ENCODE measurements around the gene MT1G. TPM values are rescaled to one million over a fixed set of nuclear protein-coding genes. Genes with fewer than 3 reads are reported as not detected.

The MT1G gene
- total RNA-seq, 2 donors from 2014 or later: 3.6 to 5.1 TPM

DNA sequence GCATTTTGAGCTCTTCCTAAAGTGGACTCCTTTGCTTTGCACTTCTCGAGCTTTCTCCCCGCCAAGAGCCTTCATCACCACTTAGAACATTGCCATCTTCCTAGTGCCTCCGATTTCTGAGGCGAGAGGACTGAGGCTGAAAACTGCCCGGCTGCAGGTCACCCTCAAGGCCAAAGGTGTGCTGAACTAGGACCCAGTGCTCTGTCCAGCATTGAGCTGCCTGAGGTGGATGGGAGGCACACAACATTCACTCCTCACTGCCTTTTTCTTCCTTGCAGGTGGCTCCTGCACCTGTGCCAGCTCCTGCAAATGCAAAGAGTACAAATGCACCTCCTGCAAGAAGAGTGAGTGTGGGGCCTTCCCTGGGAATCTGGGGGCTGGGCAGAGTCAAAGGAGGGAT, 24.0 kb downstream of the MT1G start:
- ATAC-seq (no peak), DNase-seq (no peak)
- intact Hi-C loops (cut with DNase I): no loop called here

DNA sequence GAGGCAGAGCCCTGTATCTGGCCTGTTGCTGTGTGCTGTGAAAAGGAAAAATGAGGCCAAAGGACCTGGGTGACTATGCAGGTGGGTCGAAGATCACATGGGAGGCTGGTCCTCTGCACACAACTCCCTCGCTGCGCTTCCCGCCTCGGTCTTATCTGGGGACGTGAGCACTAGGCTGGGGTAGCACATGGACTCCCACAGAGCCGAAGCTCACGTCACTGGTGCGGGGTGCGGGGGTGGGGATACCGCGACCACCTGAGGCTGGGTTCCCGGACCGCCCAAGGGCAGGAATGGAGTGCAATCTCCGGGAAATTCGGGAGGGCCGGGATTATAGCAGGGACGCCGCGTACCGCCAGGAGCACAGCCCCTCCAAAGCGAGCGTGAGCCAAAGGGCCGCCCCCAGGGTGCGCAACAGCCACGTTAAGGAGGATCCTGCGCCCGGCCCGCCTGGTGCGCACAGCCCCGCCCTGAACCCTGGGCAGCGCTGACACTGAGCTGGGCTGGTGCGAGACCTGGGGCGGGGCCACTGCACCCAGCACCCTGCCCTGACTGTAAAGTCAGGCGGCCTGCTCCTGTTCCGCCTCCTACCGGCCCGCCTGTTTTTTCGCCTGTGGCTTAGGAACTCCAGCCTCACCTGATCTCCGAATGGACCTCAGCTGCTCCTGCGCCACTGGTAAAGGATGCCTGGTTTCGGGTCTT, 24.6 kb downstream of the MT1G start:
- DNase-seq (peak; percentile 87), ATAC-seq (peak; percentile 93 to 97)
- intact Hi-C loops (cut with DNase I): no loop called here

DNA sequence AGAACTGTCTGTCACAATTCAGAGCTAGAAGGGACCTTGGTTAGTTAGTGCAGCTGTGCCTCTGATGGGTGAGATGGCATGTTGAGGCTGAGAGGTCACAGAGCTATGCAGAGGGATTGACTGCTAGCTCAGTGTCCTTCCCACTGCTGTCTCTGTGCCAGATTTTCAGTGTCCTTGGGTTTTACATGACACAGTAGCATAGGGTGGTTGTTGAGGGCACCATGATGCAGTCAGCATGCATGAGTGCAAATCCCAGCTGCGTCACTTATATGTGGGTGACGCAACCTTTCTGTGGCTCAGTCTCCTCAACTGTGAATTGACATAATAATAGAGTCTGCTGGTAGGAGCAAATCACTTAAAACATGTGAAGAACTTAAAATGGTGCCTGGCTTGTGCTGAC, 26.7 kb downstream of the MT1G start:
- intact Hi-C loops (cut with DNase I): no loop called here
- ATAC-seq (no peak), DNase-seq (no peak)

DNA sequence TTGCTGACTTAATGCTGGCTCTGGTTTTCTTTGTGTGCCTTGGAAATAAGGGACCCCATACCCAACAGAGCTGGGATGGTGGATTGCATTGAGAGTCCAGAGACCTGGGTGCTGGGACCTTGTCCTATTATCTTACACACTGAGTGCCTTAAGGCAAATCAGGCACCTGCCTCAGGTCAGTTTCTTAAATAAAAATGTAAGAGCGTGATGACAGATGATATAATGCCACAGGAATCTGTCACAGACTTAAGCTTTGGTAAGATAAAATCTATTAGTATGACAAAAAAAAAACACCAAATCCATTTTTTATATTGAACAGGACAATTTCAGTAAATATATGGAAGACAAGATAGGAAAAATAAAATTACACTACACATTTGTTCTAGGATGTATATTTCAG, 27.8 kb downstream of the MT1G start:
- DNase-seq: no peak
- no peak for ATAC-seq
- intact Hi-C loops (cut with DNase I): no loop called here

DNA sequence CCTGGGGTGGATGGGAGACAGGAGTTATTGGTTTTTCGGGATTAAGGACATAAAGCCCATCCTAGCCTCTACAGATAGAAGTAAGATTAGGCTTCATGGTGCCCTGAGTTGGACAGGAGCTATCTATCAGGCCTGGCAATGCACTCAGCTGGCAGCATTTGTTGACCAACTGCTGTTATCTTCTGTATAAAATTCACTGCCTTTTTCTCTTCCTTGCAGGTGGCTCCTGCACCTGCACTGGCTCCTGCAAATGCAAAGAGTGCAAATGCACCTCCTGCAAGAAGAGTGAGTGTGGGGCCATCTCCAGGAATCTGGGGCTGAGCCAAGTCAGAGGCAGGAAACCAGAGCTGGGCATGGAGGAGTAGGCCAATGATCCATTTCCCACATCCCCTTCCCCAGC, 28.8 kb downstream of the MT1G start:
- ATAC-seq (no peak), DNase-seq (no peak)
- intact Hi-C loops (cut with DNase I): loop anchor here in 1 of 2 donors (2.0 kb wide), 1 partner anchor 18 kb away; the partner anchor contains the start of gene MT1F

DNA sequence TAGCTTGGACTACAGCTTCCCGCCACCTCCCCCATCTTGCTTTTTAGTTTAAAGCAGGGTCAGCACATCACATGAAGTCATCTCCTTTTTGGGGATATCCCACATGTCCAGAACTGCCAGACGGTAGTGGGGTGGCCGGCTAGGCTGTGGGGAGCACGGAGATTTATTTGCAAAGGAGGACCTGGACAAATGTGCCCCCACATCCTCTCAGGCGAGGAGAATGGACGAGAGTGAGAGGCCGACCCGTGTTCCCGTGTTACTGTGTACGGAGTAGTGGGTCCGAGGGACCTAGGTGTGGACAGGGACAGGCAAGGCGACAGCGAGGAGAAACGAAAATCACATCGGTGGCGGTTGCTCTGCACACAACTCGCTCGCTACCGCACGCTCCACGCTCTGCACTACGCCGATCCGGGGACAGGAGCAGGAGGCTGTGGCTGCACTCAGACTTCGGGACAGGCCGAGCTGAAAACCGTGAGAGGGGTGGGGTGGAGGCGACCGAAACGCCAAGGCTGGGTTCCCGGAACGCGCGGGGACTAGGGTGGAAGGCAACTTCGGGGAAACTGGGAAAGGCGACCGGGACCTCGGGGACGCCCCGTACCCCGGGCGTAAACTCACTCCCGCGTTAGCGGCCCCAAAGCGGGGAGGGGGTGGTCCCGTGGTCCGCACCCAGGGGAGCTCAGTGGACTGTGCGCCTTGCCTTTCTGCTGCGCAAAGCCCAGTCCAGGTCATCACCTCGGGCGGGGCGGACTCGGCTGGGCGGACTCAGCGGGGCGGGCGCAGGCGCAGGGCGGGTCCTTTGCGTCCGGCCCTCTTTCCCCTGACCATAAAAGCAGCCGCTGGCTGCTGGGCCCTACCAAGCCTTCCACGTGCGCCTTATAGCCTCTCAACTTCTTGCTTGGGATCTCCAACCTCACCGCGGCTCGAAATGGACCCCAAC, 29.8 kb downstream of the MT1G start, which contains the start of gene MT1A:
TSS of gene MT1A (plus strand) at position 853 of the 937 bp plus-strand sequence. CDS start at position 926, 73 bp downstream.
- intact Hi-C loops (cut with DNase I): loop anchor here in 1 of 2 donors (2.0 kb wide), 1 partner anchor 19 kb away; the partner anchor contains the start of gene MT1F
- DNase-seq (peak; percentile 89), ATAC-seq (peak; percentile 89 to 90)

DNA sequence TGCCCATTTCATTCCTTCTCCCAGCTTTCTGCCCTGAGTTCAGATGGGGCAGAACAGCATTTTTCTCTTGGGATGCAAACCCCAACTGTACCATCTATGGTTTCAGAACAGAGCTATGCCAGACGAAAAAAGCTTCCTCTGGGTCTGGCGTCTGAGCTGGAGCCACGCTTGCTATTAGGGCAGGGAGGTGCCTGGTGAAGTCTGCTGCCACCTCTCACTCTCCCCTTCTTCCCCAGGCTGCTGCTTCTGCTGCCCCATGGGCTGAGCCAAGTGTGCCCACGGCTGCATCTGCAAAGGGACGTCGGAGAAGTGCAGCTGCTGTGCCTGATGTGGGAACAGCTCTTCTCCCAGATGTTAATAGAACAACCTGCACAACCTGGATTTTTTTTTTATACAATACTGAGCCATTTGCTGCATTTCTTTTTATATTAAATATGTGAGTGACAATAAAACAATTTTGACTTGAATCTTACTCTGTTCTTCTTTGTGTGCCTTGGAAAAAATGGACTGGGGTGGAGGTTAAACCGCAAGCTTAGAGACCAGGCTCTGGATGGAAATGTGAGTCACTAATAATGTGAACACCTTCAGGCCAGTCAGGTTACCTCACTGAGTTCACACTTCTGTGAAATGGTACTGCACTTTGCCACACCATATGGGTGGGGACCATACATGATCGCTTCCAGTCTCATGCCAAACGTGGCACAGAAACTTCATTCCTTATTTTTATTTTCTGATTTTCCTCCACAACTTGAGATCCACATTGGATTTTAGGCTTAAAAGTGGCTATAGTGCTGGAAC, 31.1 kb downstream of the MT1G start:
- intact Hi-C loops (cut with DNase I): no loop called here
- ATAC-seq: no peak
- DNase-seq: no peak

DNA sequence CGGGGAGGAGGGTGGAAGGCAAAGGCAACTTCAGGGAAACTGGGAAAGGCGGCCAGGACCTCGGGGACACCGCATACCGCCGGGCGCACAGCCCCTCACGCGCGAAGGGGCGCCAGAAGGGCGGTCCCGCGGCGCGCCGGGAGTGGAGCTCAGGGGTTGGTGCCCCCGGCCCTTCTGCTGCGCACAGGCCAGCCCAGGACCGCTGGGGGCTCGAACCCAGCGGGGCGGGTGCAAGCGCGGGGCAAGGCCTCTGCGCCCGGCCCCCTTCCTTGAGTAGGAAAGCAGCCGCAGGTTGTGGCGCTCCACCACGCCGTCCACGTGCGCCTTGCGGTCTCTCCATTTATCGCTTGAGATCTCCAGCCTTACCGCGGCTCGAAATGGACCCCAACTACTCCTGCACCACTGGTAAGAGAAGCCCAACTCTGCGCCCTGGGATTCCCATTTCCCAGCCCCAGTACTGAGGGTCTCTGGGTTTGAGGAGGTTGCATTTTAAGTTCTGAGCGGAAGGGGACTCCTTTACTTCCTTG, 32.4 kb downstream of the MT1G start:
- no peak for ATAC-seq
- DNase-seq: no peak
- intact Hi-C loops (cut with DNase I): no loop called here

DNA sequence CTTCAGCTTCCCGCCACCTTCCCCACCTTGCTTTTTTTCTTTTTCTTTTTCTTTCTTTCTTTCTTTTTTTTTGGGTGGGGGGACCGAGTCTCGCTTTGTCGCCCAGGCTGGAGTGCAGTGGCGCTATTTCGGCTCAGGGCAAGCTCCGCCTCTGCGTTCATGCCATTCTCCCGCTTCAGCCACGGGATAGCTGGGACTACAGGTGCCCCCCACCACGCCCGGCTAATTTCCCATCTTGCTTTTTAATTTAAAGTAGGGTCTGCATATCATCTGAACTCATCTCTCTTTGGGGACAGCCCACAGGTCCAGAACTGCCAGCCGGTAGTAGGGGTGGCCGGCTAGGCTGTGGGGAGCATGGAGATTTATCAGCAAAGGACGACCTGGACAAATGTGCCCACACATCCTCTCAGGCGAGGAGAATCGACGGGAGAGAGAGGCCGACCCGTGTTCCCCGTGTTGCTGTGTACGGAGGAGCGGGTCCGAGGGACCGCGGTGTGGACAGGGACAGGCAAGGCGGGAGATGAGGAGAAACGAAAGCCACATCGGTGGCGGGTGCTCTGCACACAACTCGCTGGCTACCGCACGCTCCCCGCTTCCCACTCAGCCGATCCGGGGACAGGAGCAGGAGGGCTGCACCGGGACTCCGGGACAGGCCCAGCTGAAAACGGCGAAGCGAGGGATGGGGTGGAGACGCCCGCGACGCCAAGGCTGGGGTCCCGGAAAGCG, 33.0 kb downstream of the MT1G start:
- DNase-seq (no peak), ATAC-seq (no peak)
- intact Hi-C loops (cut with DNase I): no loop called here

DNA sequence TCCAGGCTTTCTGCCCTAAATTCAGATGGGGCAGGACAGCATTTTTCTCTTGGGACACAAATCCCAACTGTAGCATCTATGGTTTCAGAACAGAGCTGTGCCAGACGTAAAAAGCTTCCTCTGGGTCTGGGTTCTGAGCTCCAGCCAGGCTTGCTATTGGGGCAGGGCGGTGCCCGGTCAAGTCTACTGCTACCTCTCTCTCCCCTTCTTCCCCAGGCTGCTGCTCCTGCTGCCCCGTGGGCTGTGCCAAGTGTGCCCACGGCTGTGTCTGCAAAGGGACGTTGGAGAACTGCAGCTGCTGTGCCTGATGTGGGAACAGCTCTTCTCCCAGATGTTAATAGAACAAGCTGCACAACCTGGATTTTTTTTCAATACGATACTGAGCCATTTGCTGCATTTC, 34.3 kb downstream of the MT1G start:
- ATAC-seq (no peak), DNase-seq (no peak)
- intact Hi-C loops (cut with DNase I): no loop called here

DNA sequence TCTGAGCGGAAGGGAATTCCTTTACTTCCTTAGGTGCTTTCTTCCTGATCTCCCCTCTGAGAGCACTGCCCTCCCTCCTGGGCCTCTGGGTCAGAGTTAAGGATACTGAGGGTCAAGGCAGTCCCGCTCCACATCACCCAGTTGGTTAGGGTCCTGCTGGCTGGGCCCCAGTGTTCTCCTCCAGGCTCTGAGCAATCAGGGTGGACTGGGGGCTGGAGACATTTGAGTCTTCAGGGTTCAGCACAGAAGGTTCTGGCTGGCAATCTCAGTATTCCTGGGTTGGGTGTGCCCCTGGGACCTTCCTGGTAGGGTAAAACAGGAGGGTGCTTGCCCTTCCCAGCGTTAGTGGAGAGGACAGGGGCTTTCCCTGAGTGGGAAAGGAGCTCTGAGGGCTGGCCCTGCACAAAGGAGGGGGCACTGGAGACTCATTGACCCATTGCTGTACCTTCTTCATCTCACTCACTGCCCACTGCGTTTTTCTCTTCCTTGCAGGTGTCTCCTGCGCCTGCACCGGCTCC, 35.0 kb downstream of the MT1G start:
- no peak for DNase-seq
- peak in 1 of 2 donors; percentile 5 for ATAC-seq
- intact Hi-C loops (cut with DNase I): no loop called here

DNA sequence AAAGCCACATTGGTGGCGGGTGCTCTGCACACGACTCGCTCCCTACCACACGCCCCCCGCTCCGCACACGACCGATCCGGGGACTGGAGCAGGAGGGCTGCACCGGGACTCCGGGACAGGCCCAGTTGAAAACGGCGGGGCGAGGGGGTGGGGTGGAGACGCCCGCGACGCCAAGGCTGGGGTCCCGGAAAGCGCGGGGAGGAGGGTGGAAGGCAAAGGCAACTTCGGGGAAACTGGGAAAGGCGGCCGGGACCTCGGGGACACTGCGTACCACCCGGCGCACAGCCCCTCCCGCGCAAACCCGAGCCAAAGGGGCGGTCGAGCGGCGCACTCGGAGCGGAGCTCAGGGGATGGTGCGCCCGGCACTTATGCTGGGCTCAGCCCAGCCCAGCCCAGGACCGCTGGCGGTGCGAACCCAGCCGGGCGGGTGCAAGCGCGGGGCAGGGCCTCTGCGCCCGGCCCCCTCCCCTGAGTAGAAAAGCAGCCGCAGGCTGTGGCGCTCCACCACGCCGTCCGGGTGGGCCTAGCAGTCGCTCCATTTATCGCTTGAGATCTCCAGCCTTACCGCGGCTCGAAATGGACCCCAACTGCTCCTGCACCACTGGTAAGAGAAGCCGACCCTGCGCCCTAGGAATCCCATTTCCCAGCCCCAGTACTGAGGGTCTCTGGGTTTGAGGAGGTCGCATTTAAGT, 35.6 kb downstream of the MT1G start, which contains the start of gene MT1M:
TSS of gene MT1M (plus strand) at position 504 of the 692 bp plus-strand sequence. CDS start at position 577, 73 bp downstream.
- intact Hi-C loops (cut with DNase I): no loop called here
- peak; percentile 90 to 93 for ATAC-seq
- peak; percentile 85 for DNase-seq

DNA sequence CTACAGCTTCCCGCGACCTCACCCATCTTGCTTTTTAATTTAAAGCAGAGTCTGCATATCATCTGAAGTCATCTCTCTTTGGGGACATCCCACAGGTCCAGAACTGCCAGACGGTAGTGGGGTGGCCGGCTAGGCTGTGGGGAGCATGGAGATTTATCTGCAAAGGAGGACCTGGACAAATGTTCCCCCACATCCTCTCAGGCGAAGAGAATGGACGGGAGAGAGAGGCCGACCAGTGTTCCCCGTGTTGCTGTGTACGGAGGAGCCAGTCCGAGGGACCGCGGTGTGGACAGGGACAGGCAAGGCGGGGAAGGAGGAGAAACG, 36.1 kb downstream of the MT1G start:
- intact Hi-C loops (cut with DNase I): no loop called here
- DNase-seq: no peak
- ATAC-seq: no peak

DNA sequence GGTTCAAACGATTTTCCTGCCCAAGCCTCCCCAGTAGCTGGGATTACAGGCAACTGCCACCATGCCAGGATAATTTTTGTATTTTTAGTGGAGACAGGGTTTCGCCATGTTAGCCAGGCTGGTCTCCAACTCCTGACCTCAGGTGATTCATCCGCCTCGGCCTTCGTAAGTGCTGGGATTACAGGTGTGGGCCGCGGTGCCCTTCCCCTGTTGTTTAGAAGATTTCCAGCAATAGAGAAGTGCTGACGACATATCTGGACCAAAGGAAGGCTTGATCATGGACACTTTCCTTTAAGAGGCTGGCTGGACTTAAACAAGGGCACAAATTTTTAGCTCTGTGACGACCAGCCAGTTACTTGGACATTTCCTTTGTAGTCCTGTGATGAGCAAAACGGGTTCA, 36.7 kb downstream of the MT1G start:
- intact Hi-C loops (cut with DNase I): no loop called here
- ATAC-seq (no peak), DNase-seq (no peak)

DNA sequence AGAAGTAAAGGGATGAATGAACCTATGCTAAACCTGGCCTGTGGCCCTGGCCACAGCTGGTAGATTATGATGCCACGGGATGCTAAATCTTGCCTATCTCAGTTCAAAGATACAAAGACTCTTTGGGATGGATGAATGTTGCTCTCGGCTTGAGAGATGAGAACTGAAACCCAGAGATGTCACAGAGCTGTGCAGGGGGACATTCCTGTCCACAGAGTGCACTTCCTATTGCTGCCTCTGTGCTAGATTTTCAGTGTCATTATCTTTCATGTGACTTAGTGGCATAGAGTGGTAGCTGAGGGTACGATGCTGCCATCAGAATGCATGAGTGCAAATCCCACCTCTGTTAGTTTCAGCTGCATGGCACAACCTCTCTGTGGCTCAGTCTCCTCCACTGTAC, 37.7 kb downstream of the MT1G start:
- intact Hi-C loops (cut with DNase I): no loop called here
- DNase-seq: no peak
- no peak for ATAC-seq

DNA sequence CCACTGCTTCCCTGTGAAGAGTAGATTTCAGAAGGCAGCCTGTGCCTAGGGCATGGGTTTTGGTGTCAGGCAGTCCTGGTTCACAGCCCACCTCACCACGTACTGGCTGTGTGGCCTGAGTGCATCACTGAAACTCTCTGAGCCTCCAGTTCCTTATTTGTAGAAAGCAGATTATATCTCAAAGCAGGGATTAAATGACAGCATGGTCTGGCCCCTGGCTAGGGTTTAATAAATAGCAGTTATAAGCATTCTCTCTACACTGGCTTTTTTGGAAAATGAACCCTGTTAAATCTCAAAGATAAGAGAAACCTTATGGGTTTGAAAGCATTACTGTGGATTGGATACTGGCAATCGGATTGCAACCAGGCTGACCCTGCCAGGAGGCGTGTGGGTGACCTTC, 38.3 kb downstream of the MT1G start:
- ATAC-seq: no peak
- DNase-seq: no peak
- intact Hi-C loops (cut with DNase I): no loop called here

DNA sequence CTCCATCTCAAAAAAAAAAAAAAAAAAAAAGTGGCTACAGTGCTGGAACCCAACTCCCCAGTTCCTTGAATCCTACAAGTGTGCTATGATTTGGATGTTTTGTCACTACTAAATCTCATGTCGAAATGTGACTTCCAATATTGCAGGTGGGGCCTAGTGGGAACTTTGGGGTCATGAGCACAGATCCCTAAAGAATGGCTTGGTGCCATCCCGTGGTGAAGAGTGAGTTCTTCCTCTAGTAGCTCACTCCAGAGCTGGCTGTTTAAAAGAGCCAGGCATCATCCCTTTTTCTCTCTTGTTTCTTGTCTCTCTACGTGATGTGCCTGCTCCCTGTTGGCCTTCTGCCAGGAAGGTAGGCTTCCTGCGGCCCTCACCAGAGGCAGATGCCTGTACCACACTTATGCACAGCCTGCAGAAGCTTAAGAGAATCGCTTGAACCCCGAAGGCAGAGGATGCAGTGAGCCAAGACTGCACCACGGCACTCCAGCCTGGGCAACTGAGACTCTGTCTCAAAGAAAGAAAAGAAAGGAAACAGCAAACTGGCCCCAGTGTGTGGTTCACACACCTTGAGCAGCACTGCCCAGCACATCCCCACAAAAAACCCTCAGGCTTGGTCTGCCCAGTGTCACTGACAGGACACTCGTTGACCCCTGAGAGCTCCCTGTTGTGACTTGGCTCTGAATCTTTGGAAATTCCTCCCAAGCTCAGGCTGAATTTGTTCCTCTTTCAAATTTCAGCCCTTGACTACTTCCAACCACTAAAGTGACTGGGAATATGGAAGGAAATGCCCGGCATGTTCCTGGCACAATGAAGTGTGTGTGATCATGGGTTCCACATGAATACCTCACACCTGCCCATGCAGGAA, 39.1 kb downstream of the MT1G start:
- intact Hi-C loops (cut with DNase I): no loop called here
- no peak for DNase-seq
- ATAC-seq: no peak
